NCI-H82 treated with DMSO at 0.1 percent for 48 hours (cell line): ENCODE data around the gene GRB7.
"Not testable (repeated sequence)": the region's sequence is repeated elsewhere in the genome, so short reads cannot be mapped to it uniquely, and the experiment has no call there.

Experiments used
- DNase-seq: peaks from one replicate; lab custom pipeline; 2025; ENCODE audit not compliant: unreplicated experiment; lab: John Stamatoyannopoulos, UW

Gene GRB7

GRCh38 chr17:39750131-39751015 is 12.6 kb downstream of the GRB7 start:
- DNase-seq, result no peak

- no peak for DNase-seq
These were observed 13.3 kb downstream of the GRB7 start for GRCh38 chr17:39751016-39751543.

- DNase-seq, result no peak
These were observed 13.9 kb downstream of the GRB7 start for GRCh38 chr17:39751637-39752036.

GRCh38 chr17:39752241-39752881 is 14.6 kb downstream of the GRB7 start:
- DNase-seq, result no peak

GRCh38 chr17:39753514-39754160 is 15.9 kb downstream of the GRB7 start:
- no peak for DNase-seq

- DNase-seq, result peak; percentile 45
These were observed 16.6 kb downstream of the GRB7 start for GRCh38 chr17:39754161-39754957.

- no peak for DNase-seq
These were observed 17.3 kb downstream of the GRB7 start for GRCh38 chr17:39754958-39755553.

- DNase-seq, result no peak
These were observed 18.0 kb downstream of the GRB7 start for GRCh38 chr17:39755554-39756379.

GRCh38 chr17:39756380-39757079 is 18.8 kb downstream of the GRB7 start:
- no peak for DNase-seq

GRCh38 chr17:39757176-39757662 is 19.5 kb downstream of the GRB7 start:
- no peak for DNase-seq

- DNase-seq, result no peak
These were observed 20.5 kb downstream of the GRB7 start for GRCh38 chr17:39757931-39758873.

GRCh38 chr17:39759204-39759603 is 21.5 kb downstream of the GRB7 start:
- DNase-seq, result no peak

GRCh38 chr17:39761861-39762496 is 24.2 kb downstream of the GRB7 start:
- no peak for DNase-seq

GRCh38 chr17:39763051-39763820 is 25.5 kb downstream of the GRB7 start:
- no peak for DNase-seq

GRCh38 chr17:39764171-39764570 is 26.4 kb downstream of the GRB7 start:
- not testable (repeated sequence) for DNase-seq

GRCh38 chr17:39765175-39765574 is 27.4 kb downstream of the GRB7 start:
- DNase-seq, result no peak
